GM12878 (cell line): Measurements from ENCODE around the gene CUZD1. TPM values are rescaled to one million over a fixed set of nuclear protein-coding genes. Genes with fewer than 3 reads are reported as not detected.

Source experiments
- ATAC-seq: fragments of 200-7000 bp; cut with Tn5 transposase; 3 replicates; pipeline ENCODE4 v1.9.1; 2020; ENCODE audit warnings: mild to moderate bottlenecking, moderate library complexity
- BruUV-seq: library from RNA; stranded (reverse); fragments of 400-500 nt; replicated peaks from 2 replicates; lab custom pipeline; 2021; lab: Mats Ljungman, UMichigan
- CTCF ChIA-PET: fragments of 300-600 bp; sonication (Branson Sonifier 250); formaldehyde crosslinking; extraction: SDS; loops from one replicate; lab custom pipeline; 2021; ENCODE audit warnings: inconsistent platforms; lab: Yijun Ruan, JAX
- POLR2A ChIA-PET: fragments of 350-600 bp; formaldehyde crosslinking; extraction: SDS; loops from one replicate; lab custom pipeline; 2021; ENCODE audit warnings: inconsistent platforms; lab: Charles Lee
- RAD21 ChIA-PET: fragments of 300-600 bp; sonication (Branson Sonifier 250); formaldehyde crosslinking; loops from one replicate; lab custom pipeline; 2023; ENCODE audit warnings: antibody characterized with exemption; ENCODE audit not compliant: unreplicated experiment; lab: Charles Lee
- SMC1A ChIA-PET: fragments of 300-600 bp; sonication (Branson Sonifier 250); formaldehyde crosslinking; loops from one replicate; lab custom pipeline; 2023; ENCODE audit not compliant: unreplicated experiment, uncharacterized antibody; lab: Charles Lee
- DNase-seq: peaks from one replicate; pipeline ENCODE4 v3.0.0-alpha.2; 2011; ENCODE audit warnings: low read depth, low spot score
- FAIRE-seq: peaks from 3 replicates; lab custom pipeline; 2011; peaks lifted over from hg19 to GRCh38; lab: Jason Lieb, UNC
- H2AFZ ChIP-seq: 2 replicates; pipeline ENCODE4 v1.6.0; 2011; ENCODE audit warnings: low read depth, low read length, control low read depth; ENCODE audit not compliant: control insufficient read depth
- H3K27ac ChIP-seq: 2 replicates; pipeline ENCODE4 v1.5.1; 2011; ENCODE audit warnings: control low read depth; ENCODE audit not compliant: control insufficient read depth, insufficient read depth
- H3K27me3 ChIP-seq, 2 experiments: replicated peaks in 1 of 2; 2 replicates each; pipeline versions ENCODE4 v1.6.0 to v1.6.1; 2011; ENCODE audit warnings: low read length in 1 of 2; ENCODE audit not compliant: control insufficient read depth in 2 of 2, insufficient read depth in 2 of 2
- H3K36me3 ChIP-seq, 2 experiments: 2 replicates each; pipeline ENCODE4 v1.5.1; 2011; ENCODE audit warnings: low read length in 1 of 2; ENCODE audit not compliant: control insufficient read depth in 2 of 2, insufficient read depth in 2 of 2
- H3K4me1 ChIP-seq: 2 replicates; pipeline ENCODE4 v1.6.1; 2011; ENCODE audit warnings: mild to moderate bottlenecking, low read length, moderate library complexity, mixed read lengths; ENCODE audit not compliant: control insufficient read depth, insufficient read depth
- H3K4me2 ChIP-seq: 2 replicates; pipeline ENCODE4 v1.6.0; 2011; ENCODE audit warnings: control low read depth; ENCODE audit not compliant: control insufficient read depth, insufficient read depth
- H3K4me3 ChIP-seq: fragments of 200-600 bp; sonication (generic); 2 replicates; pipeline ENCODE4 v1.5.1; 2016
- H3K79me2 ChIP-seq: 2 replicates; pipeline ENCODE4 v1.6.0; 2011; ENCODE audit warnings: low read length; ENCODE audit not compliant: control insufficient read depth, insufficient read depth
- H3K9ac ChIP-seq: 2 replicates; pipeline ENCODE4 v1.8.0; 2011; ENCODE audit warnings: low read length, control low read depth, mixed read lengths; ENCODE audit not compliant: control insufficient read depth, insufficient read depth
- H3K9me3 ChIP-seq: replicated peaks from 3 replicates; pipeline ENCODE4 v1.5.1; 2011; ENCODE audit warnings: mild to moderate bottlenecking, low read length; ENCODE audit not compliant: control insufficient read depth, insufficient read depth
- H4K20me1 ChIP-seq: 2 replicates; pipeline ENCODE4 v1.6.0; 2011; ENCODE audit not compliant: control insufficient read depth, insufficient read depth
- CHD4 ChIP-seq: fragments of 200-600 bp; sonication (generic); IDR thresholded peaks from 2 replicates; pipeline ENCODE4 v1.6.1; 2016; ENCODE audit warnings: mild to moderate bottlenecking
- FOXK2 ChIP-seq: fragments of 450-650 bp; IDR thresholded peaks from 2 replicates; pipeline ENCODE4 v1.6.1; 2017; ENCODE audit warnings: mild to moderate bottlenecking, moderate library complexity
- IKZF1 ChIP-seq: fragments of 450-650 bp; conservative IDR thresholded peaks from 2 replicates; pipeline ENCODE4 v1.6.1; 2017; ENCODE audit warnings: antibody characterized with exemption, mild to moderate bottlenecking
- IRF4 ChIP-seq: IDR thresholded peaks from 2 replicates; pipeline ENCODE4 v1.6.1; 2011; ENCODE audit warnings: low read depth, low read length
- POU2F2 ChIP-seq: IDR thresholded peaks from 3 replicates; pipeline ENCODE4 v1.6.1; 2011; ENCODE audit warnings: low read depth, mild to moderate bottlenecking, low read length, borderline replicate concordance
- RFX5 ChIP-seq: IDR thresholded peaks from 2 replicates; pipeline ENCODE4 v1.6.1; 2011; ENCODE audit warnings: low read depth, low read length, improper control_type of control experiment
- SREBF2 ChIP-seq: IDR thresholded peaks from 2 replicates; pipeline ENCODE4 v1.6.1; 2012; ENCODE audit warnings: mild to moderate bottlenecking, low read length
- SUPT20H ChIP-seq: IDR thresholded peaks from 2 replicates; pipeline ENCODE4 v1.6.1; 2011; ENCODE audit warnings: low read depth, mild to moderate bottlenecking, low read length, moderate library complexity, borderline replicate concordance; ENCODE audit not compliant: control insufficient read depth
- TBL1XR1 ChIP-seq: IDR thresholded peaks from 2 replicates; pipeline ENCODE4 v1.6.1; 2012; ENCODE audit warnings: low read depth, low read length, improper control_type of control experiment
- ZNF207 ChIP-seq: fragments of 450-650 bp; IDR thresholded peaks from 2 replicates; pipeline ENCODE4 v1.6.1; 2014; ENCODE audit warnings: antibody characterized with exemption, mild to moderate bottlenecking, borderline replicate concordance
- ZNF274 ChIP-seq: IDR thresholded peaks from one replicate; pipeline ENCODE4 v1.8.0; 2011; ENCODE audit not compliant: insufficient read length, insufficient read depth
- ZNF384 ChIP-seq: IDR thresholded peaks from 2 replicates; pipeline ENCODE4 v1.6.1; 2012; ENCODE audit warnings: low read depth, mild to moderate bottlenecking, low read length, improper control_type of control experiment, borderline replicate concordance
- WGBS: methylation state at CpG from one replicate; pipeline ENCODE4 v1.1.6; 2016; ENCODE audit warnings: low lambda C conversion rate; ENCODE audit not compliant: insufficient replicate concordance, insufficient coverage; ENCODE audit errors: missing lambda C conversion rate; 5-methylcytosine and 5-hydroxymethylcytosine counted together
- in situ Hi-C: fragments of 300-500 bp; cut with MboI; formaldehyde crosslinking; loops from 9 replicates; pipeline ENCODE4 v1.14.3; 2018; ENCODE audit warnings: mixed read lengths
- intact Hi-C: fragments of 100-400 bp; cut with micrococcal nuclease; formaldehyde crosslinking; loops from one replicate; pipeline ENCODE4 v1.14.2; 2022; ENCODE audit not compliant: unreplicated experiment
- polyA plus RNA-seq, 11 experiments: library from polyadenylated mRNA; depleted of rRNA in 4 of 11; unstranded in 6 of 11; stranded (reverse) in 5 of 11; fragments of >200 nt; fragmentation: Nextera tagmentation in 4 of 11; fragmentation: Illumina TruSeq in 1 of 11; extraction: Ambion mirVana in 4 of 11; extraction: Trizol in 1 of 11; gene quantifications; 1 replicate in 1 of 11; 2 replicates in 10 of 11; pipeline versions ENCODE4 v1.2.1 to v1.2.3, GENCODE V29; 2011 to 2016; ENCODE audit warnings: inconsistent platforms in 2 of 11, missing spikeins in 2 of 11, low read depth in 1 of 11
- total RNA-seq, 4 experiments: library from RNA; depleted of rRNA in 3 of 4; stranded (reverse); fragments of >200 nt in 3 of 4; fragmentation: Illumina TruSeq in 1 of 4; extraction: Trizol in 1 of 4; gene quantifications; 2 replicates each; pipeline versions ENCODE4 v1.2.1 to v1.2.3, GENCODE V29; 2013 to 2021
- TF ChIP-seq, protein P1 (sequence below): fragments of 450-650 bp; IDR thresholded peaks from 2 replicates; pipeline ENCODE4 v1.6.1; 2017; ENCODE audit warnings: mild to moderate bottlenecking, moderate library complexity
- TF ChIP-seq, protein P2 (sequence below): IDR thresholded peaks from 2 replicates; pipeline ENCODE4 v1.6.1; 2012; ENCODE audit warnings: low read length, inconsistent platforms
- TF ChIP-seq, protein P3 (sequence below): IDR thresholded peaks from 2 replicates; pipeline ENCODE4 v1.6.1; 2011; ENCODE audit warnings: borderline replicate concordance, low read depth, mild to moderate bottlenecking, moderate library complexity, mixed read lengths, low read length; ENCODE audit not compliant: insufficient read depth; ENCODE audit errors: extremely low read length
- TF ChIP-seq, protein P4 (sequence below): fragments of 450-650 bp; IDR thresholded peaks from 2 replicates; pipeline ENCODE4 v1.6.1; 2016; ENCODE audit warnings: mild to moderate bottlenecking

Gene CUZD1
- total and polyA plus RNA-seq, 10 of the 15 experiments (the other 5 are each of a cell fraction or from before 2014, with no cell fraction given): 0.66 to 2.3 (median 1.5) TPM

DNA sequence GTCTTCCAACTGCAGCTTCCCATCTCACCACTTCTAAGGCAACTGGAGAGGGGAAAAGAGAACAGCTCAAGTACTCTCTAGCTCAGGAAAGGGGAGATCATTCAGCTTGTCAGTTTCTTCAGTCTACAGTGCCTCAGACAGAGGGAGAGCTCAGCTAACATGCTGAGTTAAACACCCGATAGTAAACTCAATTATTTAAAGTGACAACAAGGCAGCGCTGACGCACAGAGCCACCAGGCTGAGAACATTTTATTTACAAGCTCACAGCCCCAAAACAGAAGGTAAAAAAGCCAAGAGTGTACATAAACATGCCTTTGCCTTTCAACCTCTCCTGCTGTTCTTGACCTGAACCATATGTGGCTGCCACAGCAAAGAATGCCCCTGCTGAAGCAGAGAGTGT, 10.1 kb upstream of the CUZD1 start (continued):
- TF ChIP-seq, protein P1, sequence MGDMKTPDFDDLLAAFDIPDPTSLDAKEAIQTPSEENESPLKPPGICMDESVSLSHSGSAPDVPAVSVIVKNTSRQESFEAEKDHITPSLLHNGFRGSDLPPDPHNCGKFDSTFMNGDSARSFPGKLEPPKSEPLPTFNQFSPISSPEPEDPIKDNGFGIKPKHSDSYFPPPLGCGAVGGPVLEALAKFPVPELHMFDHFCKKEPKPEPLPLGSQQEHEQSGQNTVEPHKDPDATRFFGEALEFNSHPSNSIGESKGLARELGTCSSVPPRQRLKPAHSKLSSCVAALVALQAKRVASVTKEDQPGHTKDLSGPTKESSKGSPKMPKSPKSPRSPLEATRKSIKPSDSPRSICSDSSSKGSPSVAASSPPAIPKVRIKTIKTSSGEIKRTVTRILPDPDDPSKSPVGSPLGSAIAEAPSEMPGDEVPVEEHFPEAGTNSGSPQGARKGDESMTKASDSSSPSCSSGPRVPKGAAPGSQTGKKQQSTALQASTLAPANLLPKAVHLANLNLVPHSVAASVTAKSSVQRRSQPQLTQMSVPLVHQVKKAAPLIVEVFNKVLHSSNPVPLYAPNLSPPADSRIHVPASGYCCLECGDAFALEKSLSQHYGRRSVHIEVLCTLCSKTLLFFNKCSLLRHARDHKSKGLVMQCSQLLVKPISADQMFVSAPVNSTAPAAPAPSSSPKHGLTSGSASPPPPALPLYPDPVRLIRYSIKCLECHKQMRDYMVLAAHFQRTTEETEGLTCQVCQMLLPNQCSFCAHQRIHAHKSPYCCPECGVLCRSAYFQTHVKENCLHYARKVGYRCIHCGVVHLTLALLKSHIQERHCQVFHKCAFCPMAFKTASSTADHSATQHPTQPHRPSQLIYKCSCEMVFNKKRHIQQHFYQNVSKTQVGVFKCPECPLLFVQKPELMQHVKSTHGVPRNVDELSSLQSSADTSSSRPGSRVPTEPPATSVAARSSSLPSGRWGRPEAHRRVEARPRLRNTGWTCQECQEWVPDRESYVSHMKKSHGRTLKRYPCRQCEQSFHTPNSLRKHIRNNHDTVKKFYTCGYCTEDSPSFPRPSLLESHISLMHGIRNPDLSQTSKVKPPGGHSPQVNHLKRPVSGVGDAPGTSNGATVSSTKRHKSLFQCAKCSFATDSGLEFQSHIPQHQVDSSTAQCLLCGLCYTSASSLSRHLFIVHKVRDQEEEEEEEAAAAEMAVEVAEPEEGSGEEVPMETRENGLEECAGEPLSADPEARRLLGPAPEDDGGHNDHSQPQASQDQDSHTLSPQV: no peak

DNA sequence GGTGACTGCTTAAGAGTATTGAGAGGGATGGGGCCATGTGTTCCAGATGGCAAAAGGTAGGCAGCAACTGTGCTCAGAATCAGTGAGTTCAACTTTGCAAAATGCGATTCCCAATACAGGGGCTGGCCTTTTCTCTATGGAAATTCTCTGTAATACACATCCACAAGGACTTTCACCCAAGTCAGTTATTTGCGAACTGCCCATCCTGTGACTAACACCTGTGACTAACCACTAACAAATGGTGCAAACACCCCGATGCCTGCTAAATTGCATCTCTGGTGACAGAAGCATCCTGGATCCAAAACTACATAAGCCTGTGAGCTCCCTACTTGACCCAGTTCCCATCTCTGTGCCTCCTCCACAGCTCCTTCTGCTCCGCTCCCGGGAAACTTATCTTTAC, 9.0 kb upstream of the CUZD1 start:
- in situ Hi-C loops (no loop called here), intact Hi-C loops (no loop called here)
- no peak overlapping the region for H3K9ac ChIP-seq
- H3K4me3 ChIP-seq: no peak overlapping the region
- no peak overlapping the region for H2AFZ ChIP-seq
- ChIA-PET CTCF (no interaction called here), POLR2A (no interaction called here), RAD21 (no interaction called here), SMC1A (no interaction called here)
- H3K4me1 ChIP-seq: no peaks in the 10 kb centered on the region; the same call in 1 of the 2 replicates
- no peaks in the 10 kb centered on the region for H3K27me3 ChIP-seq
- DNase-seq: no peak
- H4K20me1 ChIP-seq: no peaks in the 10 kb centered on the region; the same call in 1 of the 2 replicates
- no peak for ATAC-seq
- over 99% methylated on average over 5 of the region's 5 CpGs for WGBS
- H3K4me2 ChIP-seq: no peak overlapping the region
- BruUV-seq: no TSS peak
- TF ChIP-seq SUPT20H (no peak), RFX5 (no peak), ZNF384 (no peak), SREBF2 (no peak), ZNF207 (no peak), TBL1XR1 (no peak), POU2F2 (no peak), FOXK2 (no peak), IRF4 (no peak), IKZF1 (no peak), ZNF274 (no peak), CHD4 (no peak)
- TF ChIP-seq, protein P2, sequence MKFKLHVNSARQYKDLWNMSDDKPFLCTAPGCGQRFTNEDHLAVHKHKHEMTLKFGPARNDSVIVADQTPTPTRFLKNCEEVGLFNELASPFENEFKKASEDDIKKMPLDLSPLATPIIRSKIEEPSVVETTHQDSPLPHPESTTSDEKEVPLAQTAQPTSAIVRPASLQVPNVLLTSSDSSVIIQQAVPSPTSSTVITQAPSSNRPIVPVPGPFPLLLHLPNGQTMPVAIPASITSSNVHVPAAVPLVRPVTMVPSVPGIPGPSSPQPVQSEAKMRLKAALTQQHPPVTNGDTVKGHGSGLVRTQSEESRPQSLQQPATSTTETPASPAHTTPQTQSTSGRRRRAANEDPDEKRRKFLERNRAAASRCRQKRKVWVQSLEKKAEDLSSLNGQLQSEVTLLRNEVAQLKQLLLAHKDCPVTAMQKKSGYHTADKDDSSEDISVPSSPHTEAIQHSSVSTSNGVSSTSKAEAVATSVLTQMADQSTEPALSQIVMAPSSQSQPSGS: no peak
- TF ChIP-seq, protein P3, sequence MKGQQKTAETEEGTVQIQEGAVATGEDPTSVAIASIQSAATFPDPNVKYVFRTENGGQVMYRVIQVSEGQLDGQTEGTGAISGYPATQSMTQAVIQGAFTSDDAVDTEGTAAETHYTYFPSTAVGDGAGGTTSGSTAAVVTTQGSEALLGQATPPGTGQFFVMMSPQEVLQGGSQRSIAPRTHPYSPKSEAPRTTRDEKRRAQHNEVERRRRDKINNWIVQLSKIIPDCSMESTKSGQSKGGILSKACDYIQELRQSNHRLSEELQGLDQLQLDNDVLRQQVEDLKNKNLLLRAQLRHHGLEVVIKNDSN: no peak
- TF ChIP-seq, protein P4, sequence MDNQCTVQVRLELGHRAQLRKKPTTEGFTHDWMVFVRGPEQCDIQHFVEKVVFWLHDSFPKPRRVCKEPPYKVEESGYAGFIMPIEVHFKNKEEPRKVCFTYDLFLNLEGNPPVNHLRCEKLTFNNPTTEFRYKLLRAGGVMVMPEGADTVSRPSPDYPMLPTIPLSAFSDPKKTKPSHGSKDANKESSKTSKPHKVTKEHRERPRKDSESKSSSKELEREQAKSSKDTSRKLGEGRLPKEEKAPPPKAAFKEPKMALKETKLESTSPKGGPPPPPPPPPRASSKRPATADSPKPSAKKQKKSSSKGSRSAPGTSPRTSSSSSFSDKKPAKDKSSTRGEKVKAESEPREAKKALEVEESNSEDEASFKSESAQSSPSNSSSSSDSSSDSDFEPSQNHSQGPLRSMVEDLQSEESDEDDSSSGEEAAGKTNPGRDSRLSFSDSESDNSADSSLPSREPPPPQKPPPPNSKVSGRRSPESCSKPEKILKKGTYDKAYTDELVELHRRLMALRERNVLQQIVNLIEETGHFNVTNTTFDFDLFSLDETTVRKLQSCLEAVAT: no peak
- peaks cover 3 to 11% of the 10 kb centered on the region in 2 experiments; a peak in 3 of 4 replicates for H3K36me3 ChIP-seq
- H3K79me2 ChIP-seq: no peaks in the 10 kb centered on the region; the same call in 1 of the 2 replicates
- H3K9me3 ChIP-seq: no peaks in the 10 kb centered on the region
- H3K27ac ChIP-seq: no peak overlapping the region
- no peak for FAIRE-seq
